ENCODE results near the gene FIBCD1.

Gene FIBCD1

GRCh38 chr9:130936285-130937117 is 2.5 kb downstream of the FIBCD1 start:
- DNase-seq (ENCODE audit: low spot score): no peak

- no peak for DNase-seq (ENCODE audit: low spot score)
These were observed 3.3 kb downstream of the FIBCD1 start for GRCh38 chr9:130935648-130936271.

GRCh38 chr9:130934702-130935647 is 4.1 kb downstream of the FIBCD1 start:
- DNase-seq (ENCODE audit: low spot score): no peak

- DNase-seq (ENCODE audit: low spot score): no peak
These were observed 4.8 kb downstream of the FIBCD1 start for GRCh38 chr9:130934246-130934645.

GRCh38 chr9:130933114-130934046 is 5.7 kb downstream of the FIBCD1 start:
- DNase-seq (ENCODE audit: low spot score): no peak

GRCh38 chr9:130932255-130933079 is 6.6 kb downstream of the FIBCD1 start:
- DNase-seq (ENCODE audit: low spot score): no peak

GRCh38 chr9:130931508-130932254 is 7.4 kb downstream of the FIBCD1 start:
- no peak for DNase-seq (ENCODE audit: low spot score)

GRCh38 chr9:130930804-130931349 is 8.2 kb downstream of the FIBCD1 start:
- DNase-seq (ENCODE audit: low spot score): no peak

- DNase-seq (ENCODE audit: low spot score): no peak
These were observed 8.8 kb downstream of the FIBCD1 start for GRCh38 chr9:130930132-130930803.

GRCh38 chr9:130929571-130930038 is 9.4 kb downstream of the FIBCD1 start:
- DNase-seq (ENCODE audit: low spot score): no peak

GRCh38 chr9:130927995-130928900 is 10.8 kb downstream of the FIBCD1 start:
- no peak for DNase-seq (ENCODE audit: low spot score)

- no peak for DNase-seq (ENCODE audit: low spot score)
These were observed 11.7 kb downstream of the FIBCD1 start for GRCh38 chr9:130927338-130927737.

- DNase-seq (ENCODE audit: low spot score): no peak
These were observed 13.9 kb downstream of the FIBCD1 start for GRCh38 chr9:130925050-130925678.

GRCh38 chr9:130924448-130924788 is 14.6 kb downstream of the FIBCD1 start:
- DNase-seq (ENCODE audit: low spot score): no peak

- DNase-seq (ENCODE audit: low spot score): no peak
These were observed 15.2 kb downstream of the FIBCD1 start for GRCh38 chr9:130923611-130924447.

- no peak for DNase-seq (ENCODE audit: low spot score)
These were observed 16.0 kb downstream of the FIBCD1 start for GRCh38 chr9:130922893-130923610.
